Medulla oblongata (tissue), 1 donor: ENCODE results near the gene DZIP1.
"Not testable (repeated sequence)": the region's sequence is repeated elsewhere in the genome, so short reads cannot be mapped to it uniquely, and the experiment has no call there.

Experiments
- DNase-seq: peaks from one replicate; pipeline ENCODE4 v3.0.0-alpha.2; 2015; ENCODE audit errors: extremely low spot score

The DZIP1 gene, protein sequence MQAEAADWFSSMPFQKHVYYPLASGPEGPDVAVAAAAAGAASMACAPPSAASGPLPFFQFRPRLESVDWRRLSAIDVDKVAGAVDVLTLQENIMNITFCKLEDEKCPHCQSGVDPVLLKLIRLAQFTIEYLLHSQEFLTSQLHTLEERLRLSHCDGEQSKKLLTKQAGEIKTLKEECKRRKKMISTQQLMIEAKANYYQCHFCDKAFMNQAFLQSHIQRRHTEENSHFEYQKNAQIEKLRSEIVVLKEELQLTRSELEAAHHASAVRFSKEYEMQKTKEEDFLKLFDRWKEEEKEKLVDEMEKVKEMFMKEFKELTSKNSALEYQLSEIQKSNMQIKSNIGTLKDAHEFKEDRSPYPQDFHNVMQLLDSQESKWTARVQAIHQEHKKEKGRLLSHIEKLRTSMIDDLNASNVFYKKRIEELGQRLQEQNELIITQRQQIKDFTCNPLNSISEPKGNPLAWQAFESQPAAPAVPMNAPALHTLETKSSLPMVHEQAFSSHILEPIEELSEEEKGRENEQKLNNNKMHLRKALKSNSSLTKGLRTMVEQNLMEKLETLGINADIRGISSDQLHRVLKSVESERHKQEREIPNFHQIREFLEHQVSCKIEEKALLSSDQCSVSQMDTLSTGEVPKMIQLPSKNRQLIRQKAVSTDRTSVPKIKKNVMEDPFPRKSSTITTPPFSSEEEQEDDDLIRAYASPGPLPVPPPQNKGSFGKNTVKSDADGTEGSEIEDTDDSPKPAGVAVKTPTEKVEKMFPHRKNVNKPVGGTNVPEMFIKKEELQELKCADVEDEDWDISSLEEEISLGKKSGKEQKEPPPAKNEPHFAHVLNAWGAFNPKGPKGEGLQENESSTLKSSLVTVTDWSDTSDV

DNA sequence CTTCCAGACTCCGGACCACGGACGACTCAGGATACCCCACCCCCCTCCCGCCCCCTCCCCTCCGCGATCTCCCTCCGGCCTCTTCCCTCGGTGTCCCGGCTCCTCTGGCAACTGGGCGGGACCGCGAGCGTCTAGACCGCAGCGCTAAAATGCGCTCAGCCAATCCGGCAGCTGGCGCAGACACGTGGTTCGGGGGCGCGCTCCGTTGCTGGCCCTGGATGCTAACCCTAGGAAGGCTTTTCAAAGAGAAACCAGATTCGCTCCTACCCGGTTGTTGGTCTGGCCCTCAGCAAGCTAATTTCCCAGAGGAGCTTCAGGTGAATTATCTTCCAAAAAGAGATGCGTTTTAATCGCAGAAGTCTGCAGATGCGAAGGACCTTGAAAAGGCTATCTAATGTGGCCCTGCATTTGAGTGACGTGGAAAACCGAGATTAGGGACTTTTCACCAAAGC lies at the start of gene DZIP1:
Gene DZIP1, minus strand, starts transcription at position 106 of the 452 bp plus-strand sequence. CDS start 2,677 bp downstream, outside the sequence.
- DNase-seq, result peak; percentile 72

DNA sequence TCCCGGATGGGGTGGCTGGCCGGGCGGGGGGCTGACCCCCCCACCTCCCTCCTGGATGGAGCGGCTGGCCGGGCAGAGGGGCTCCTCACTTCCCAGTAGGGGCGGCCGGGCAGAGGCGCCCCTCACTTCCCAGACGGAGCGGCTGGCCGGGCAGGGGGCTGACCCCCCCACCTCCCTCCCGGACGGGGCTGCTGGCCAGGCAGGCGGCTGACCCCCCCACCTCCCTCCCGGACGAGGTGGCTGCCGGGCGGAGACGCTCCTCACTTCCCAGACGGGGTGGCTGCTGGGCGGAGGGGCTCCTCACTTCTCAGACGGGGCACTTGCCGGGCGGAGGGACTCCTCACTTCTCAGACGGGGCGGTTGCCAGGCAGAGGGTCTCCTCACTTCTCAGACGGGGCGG lies 46.5 kb upstream of the DZIP1 start:
- DNase-seq, result not testable (repeated sequence)

DNA sequence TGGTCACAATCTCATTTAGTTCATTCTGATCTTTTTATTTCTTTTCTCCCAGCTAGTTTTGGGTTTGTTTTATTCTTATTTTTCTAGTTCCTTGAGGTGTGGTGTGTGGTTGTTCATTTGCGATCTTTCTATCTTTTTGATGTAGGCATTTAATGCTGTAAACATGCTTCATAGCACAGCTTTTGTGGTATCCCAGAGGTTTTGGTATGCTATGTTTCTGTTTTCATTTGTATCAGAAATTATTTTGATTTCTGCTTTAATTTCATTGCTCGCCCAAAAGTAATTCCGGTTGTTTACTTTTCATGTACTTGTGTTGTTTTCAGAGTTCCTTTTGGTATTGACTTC lies 45.0 kb upstream of the DZIP1 start:
- no peak for DNase-seq

DNA sequence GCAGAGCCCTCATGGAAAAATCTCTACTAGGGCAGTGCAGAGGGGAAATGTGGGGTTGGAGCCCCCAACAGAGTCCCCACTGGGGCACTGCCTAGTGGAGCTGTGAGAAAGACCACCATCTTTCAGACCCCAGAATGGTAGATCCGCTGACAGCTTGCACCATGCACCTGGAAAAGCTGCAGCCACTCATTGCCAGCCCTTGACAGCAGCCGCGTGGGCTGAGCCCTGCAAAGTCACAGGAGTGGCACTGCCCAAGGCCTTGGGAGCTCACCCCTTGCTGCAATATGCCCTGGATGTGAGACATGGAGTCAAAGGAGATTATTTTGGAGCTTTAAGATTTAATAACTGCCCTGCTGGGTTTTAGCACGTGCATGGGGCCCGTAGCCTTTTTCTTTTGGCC lies 40.5 kb upstream of the DZIP1 start:
- DNase-seq, result not testable (repeated sequence)

DNA sequence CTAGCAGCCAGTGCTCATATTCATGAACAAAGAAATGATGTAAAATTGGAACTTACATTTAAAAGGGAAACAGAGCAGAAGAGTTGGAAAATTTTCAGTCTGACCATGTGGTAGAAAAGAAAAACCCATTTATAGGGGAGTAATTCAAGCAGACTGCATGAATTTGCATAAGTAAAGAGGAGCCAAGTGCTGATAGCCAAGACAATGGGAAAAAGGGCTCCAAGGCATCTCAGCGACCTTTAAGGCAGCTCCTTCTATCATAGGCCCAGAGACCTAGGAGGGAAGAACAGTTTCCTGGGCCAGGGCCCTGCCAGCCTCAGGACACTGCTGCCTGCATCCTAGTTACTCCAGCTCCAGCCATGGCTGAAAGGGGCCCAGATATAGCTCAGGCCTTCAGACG lies 39.9 kb upstream of the DZIP1 start:
- DNase-seq, result no peak

DNA sequence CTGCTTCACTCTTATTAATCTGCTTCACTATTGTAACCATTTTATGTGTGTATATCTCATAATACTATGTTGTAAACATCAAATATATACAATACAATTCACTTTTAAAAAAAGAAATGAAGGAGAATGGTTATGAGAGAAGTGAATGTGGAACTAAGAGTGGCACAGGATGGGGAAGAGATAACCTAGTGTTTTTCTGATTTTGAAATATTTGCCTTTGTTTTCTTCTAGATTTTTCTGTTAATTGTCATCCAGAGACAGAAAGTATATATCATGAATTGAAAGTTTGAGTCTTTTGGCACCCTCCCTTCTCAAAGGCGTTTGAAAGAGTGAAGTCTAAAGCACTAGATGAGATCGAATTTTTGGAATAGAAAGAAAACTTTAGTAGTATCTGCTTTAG lies 35.2 kb upstream of the DZIP1 start:
- DNase-seq, result no peak

DNA sequence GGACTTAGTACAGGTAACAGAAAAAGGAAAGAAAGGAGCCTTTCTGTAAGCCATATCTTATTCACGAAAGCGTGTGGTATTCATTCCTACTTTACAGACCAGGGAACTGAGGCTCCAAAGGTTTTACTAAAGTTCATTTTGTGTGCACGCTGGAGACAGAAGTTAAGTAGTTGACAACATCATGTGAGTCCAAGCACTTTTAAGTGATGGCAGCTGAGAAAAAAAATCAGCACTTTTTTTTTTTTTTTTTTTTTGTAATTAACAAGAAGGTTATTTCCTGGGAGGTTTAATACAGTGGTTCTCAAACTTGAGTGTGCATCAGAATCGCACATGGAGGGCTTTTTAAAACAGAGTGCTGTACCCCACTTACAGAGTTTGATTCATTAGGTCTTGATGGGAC lies 34.5 kb upstream of the DZIP1 start:
- DNase-seq, result no peak

DNA sequence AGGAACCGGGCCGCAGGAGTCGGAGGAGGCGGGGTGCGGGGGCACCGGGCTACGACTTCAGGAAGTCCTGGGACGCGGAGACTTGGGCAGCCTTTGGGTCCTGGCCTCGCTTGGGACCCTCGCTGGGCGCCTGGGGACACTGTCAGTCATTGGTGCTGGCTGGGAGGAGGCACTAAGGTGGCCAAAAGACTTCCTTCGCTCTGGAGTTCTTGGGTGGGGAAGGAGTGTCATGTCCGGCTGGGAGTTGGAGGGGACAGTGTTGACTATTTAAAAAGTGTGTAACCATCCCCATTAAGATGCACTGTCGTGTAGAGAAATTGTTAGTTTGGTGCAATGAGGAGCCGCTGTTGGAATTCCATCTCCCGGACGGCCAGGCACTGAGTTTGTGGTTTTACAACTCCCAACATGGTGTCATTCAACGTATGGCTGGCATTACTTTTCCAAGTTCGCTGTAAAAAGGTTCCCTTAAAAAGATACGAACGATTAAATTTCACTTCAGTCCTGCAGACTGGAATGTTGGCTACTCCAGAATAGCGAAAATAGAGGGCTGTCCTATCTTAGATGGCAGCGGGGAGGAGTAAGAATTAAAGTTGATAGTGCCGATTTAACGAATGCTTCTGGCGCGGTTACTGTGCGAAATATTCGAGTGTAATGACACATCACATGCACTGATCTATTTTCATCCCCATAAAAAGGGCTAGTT lies 33.2 kb upstream of the DZIP1 start:
- DNase-seq, result peak; percentile 42

DNA sequence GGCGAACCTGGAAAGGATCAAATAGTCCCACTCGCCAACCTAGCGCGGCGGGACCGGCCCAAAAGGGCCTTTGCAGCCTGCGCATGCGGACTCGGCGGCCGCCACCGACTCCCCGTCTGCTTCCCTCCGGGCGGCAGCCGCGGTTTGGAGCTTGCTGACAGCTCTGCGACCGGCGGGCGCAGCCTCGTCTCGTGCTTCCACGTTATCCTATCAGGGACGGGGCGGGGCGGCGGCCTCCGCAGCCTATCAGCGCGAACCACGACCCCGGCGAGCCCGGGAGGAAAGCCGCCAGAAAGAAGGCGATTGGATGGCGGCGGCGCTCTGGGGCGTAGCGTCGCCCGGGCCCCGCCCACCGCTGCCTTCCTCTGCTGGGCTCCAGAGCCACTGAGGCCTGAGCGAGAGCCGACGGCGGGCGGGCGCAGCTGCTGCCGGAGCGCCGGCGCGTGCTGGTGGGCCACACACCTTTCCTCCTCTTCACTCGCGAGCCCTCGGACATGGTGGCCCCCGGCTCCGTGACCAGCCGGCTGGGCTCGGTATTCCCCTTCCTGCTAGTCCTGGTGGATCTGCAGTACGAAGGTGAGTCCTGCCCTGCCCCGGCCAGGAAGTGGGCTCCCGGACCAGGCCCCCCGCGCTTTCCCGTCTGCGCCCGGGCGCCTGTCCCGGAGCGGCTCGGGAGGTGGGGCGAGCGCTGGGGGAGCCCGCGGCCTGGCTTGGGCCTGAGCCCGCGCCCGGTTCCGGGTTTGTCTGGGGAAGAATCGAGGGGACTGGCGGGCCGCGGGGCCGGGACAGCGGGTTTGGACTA lies 32.5 kb upstream of the DZIP1 start, which contains the start of gene DNAJC3:
Gene DNAJC3, plus strand, starts transcription at position 378 of the 802 bp plus-strand sequence. Its CDS starts 117 bp downstream, at position 495.
- DNase-seq, result peak; percentile 99

DNA sequence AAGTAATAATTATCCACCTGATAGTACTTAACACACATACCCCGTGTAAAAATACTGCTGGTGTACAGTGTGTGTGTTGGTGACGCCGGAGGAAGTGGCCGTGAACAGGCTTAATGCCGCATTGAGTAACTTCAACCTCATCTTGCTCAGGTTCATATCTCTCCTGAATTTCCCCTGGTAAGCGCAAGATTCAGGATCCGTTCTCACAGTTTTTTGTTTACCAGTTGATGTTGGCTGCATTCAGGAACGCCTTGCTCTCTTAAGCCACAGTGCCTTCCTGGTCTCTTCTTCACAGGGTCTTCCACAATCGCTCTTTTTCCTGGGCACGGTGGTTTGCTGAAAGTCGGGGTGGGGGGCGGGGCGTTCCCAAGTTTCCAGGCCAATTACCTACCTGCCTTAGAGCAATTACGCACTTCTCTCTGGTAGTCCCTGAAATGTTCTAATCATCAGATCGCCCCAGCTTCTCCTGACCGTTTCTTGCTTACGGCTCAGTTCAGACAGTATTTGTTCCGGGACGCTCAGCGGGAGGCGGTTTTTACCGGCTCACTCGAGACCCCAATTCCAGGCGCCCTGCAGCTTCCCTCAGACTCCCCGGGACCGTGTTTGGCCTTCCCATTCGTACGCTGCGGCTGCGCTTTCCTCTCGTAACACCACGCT lies 31.7 kb upstream of the DZIP1 start:
- DNase-seq, result peak; percentile 35

DNA sequence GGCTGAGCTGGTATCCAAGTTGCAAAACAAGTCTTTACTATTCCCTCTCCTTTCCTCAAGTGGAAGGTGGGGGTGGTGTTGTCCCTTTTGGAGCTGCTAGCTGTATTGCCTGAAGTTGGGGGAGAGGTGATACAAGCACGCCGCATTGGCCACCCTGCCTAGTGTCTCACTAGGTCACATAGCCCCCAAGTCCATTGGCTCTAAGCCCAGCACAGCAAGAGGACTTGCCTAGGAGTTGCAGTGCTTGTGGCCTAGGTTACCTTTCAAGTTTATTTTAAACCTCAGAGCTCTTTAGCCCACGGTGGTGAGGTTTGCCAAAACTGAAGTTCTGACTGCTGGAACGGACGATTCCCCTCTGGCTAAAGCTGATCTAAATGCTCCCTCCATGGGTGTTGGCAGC lies 27.1 kb upstream of the DZIP1 start:
- peak; percentile 9 for DNase-seq

DNA sequence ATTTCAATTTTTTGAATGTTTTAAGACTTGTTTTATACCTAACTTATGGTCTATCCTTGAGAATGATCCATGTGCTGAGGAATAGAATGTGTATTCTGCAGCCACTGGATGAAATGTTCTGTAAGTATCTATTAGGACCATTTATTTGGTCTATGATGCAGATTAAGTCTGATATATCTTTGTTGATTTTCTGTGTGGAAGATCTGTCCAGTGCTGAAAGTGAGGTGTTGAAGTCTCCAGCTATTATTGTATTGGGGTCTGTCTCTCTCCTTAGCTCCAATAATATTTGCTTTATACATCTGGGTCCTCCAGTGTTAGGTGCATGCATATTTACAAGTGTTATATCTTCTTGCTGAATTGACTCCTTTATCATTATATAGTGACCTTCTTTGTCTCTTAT lies 22.7 kb upstream of the DZIP1 start:
- not testable (repeated sequence) for DNase-seq

DNA sequence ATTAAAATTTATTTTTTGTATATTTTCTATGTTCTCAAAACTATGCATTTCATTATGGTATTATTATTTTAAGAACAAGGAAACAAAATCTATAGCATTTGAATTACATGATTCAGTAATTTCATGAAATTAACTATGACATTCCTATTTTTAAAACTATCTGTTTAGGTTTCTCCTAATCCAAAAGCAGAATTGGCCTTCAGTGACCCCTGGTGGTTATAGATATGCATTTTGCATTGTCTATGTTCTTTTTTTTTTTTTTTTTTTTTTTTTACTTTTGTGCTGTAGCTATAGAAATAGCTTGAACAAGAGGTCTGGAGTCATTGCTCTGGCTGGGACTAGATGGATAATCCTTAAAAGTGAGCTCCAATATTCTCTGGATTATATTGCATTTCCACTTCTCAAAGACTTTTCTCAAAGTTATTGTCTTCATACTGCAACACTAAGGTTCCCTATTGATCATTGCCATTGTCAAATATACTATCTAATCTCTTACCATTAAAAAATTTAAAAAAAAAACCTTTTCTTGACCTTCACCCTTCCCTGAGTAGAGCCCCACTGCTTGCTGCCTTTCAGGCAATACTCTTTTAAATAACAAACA lies 16.6 kb upstream of the DZIP1 start:
- DNase-seq, result peak; percentile 19

DNA sequence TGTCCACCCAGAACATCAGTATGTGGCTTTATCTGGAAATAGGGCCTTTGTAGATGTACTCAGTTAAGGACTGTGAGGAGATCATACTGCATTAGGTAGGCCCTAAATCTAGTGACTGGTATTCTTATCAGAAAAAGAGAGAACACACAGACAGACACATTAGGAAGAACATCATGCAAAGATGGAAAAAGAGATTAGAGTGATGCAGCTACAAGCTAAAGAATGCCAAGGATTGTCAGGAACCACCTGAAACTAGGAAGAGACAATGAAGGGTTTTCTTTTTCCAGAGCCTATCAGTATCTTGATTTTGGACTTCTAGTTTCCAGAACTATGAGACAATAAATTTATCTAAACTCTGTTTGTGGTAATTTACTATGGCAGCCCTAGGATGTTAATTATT lies 15.0 kb upstream of the DZIP1 start:
- DNase-seq, result no peak

DNA sequence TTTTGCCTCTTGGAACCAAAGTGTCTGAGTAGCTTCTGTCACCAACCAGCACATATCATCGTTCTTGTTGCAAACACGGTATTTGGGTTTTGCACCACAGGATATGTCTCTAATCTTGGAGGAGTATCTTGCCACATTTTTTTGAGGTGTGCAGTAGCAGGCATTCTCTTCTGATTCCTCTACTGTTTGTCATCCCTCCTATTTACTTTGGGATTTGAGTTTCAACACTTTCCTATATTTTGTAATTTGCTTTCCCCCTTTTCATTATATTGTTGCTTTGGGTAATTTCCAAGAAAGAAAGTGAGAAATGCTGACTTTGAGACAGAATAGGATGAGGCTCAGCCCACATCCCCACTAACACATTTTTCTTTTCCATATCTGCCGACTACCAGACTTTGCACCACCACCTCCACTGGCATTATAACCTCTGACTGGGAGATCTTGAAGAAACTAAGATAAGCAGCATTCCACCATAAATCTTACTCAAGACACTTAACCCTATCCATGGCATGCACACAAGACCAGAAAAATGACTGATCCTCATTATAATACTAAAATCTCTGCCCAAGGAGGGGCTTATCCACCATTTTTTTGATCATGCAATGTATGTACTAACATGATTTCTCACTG lies 12.0 kb upstream of the DZIP1 start:
- no peak for DNase-seq

DNA sequence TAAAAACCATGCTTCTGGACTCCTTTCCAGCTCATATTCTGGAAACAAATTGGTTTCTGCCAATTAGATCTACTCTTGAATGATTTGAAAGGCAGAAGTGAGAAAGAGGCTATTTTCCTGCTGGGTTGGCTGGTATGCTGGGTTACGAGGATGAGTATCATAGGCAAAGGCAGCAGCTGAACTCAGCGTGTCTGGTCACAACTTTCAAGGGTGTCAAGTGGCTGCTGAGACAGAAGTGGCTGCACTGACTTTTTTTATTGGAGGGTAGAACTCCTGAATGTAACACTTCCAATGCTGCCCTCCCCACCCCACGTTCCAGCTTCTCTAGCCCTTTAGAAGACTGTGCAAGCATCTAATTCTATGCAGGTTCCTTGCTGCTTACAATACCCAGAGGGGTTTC lies 8.3 kb upstream of the DZIP1 start:
- DNase-seq, result no peak

DNA sequence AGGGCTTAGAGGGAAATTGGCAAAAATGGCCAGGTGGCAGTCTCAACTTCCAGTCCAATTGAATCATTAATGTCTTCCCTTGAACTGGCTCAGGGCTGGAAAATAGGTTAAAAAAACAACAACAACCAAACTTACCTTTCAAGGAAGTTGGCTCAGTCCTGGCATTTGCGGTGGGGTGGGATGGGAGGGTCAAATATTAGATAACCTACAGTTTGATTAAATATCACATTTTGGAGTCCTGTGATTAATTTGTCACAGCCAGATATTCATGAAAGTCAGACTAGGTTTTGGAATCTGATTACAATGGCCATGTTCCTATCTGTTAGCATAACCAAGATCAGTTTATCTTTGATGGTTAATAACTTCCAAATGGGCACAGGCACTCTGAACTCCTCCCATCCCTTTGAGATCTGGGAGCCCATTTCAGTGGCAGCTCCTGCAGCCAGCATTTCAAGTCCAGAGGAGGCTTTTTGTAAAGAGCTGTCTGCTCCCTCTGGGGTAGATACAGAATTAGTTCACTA lies 7.8 kb upstream of the DZIP1 start:
- no peak for DNase-seq

DNA sequence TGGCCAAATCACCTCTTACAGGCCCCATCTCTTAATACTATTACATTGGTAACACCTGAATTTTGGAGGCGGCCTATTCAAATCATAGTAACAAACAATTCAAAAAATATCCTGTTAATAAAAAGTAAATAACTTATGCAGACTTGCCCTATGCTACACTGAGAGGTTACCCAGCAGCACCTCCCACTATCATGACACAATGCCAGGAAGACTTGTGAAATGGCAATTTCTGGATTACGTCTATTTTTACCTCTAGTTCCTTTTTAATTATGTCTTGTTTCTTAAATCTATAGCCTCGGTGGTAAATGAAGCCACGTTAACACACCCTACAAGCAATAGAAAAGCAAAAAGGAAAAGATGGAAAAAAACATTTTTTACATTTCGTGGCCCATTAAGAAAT lies 6.2 kb upstream of the DZIP1 start:
- DNase-seq, result no peak

DNA sequence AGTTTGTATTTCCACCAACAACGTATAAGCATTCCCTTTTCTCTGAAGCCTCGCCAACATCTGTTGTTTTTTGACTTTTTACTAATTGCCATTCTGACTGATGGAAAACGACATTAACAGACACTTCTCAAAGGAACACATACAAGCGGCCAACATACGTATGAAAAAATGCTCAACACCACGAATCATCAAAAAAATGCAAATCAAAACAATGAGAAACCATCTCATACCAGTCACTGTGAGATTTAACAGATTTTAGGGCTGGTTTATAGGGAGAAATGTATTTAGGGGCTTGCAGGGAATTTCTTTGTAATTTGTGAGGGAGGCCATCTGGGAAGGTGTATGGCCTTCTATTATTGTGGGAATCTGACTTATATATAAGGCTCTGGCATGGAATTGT lies 2.8 kb upstream of the DZIP1 start:
- DNase-seq, result no peak
